ENCODE data around the gene MIPOL1.

DNA sequence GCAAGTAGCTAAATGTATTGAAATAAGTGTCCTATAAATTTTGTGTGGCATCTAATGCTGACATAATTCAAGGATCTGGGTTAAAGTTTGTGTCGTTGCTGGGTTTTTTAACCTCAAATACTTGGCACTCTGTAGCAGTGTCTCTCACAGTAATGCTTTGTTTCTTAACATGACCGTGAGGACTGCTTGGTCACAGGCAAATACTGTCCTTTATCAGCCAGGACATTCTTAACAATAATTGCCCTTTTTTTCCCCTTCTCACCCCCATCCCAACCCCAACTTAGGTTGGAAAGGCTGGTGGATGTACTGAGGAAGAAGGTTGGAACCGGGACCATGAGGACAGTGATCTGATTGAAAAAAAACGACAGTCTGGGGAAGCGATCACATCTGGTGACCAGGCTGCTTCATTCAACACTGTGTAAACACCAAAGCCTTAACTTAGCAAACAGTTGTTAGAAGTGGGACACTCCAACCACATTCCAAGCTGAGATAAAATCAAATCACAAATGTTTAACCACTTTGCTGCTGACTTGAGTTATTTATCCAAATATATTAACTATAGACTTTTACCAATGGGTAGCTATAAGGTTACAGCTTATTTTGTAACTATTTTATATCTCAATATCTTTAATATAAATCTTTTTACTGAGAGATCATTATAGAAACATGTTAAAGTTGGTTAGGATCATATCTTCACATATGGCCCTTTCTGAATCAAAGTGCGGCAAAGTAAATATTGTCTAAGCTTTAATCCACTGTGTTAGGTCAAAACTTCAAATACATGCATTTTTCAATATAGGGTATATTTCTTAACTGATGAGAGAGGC lies 349.1 kb downstream of the MIPOL1 start:
- TF ChIP-seq EZH2phosphoT487 (IDR thresholded peaks at IDR 0.05): no peak
- TF ChIP-seq, protein P1, sequence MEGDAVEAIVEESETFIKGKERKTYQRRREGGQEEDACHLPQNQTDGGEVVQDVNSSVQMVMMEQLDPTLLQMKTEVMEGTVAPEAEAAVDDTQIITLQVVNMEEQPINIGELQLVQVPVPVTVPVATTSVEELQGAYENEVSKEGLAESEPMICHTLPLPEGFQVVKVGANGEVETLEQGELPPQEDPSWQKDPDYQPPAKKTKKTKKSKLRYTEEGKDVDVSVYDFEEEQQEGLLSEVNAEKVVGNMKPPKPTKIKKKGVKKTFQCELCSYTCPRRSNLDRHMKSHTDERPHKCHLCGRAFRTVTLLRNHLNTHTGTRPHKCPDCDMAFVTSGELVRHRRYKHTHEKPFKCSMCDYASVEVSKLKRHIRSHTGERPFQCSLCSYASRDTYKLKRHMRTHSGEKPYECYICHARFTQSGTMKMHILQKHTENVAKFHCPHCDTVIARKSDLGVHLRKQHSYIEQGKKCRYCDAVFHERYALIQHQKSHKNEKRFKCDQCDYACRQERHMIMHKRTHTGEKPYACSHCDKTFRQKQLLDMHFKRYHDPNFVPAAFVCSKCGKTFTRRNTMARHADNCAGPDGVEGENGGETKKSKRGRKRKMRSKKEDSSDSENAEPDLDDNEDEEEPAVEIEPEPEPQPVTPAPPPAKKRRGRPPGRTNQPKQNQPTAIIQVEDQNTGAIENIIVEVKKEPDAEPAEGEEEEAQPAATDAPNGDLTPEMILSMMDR (IDR thresholded peaks at IDR 0.05): no peak
